GM21390 (cell line): ENCODE measurements around the gene FOXN4.

Experiments
- ATAC-seq: cut with Tn5 transposase; IDR thresholded peaks from one replicate; pipeline ENCODE4 v1.9.1; 2021; ENCODE audit not compliant: unreplicated experiment

FOXN4 gene

GRCh38 chr12:109307051-109307450, 2.0 kb downstream of the FOXN4 start:
- no peak for ATAC-seq

GRCh38 chr12:109305547-109305946, 3.5 kb downstream of the FOXN4 start:
- ATAC-seq = no peak

GRCh38 chr12:109304485-109304884, 4.6 kb downstream of the FOXN4 start:
- no peak for ATAC-seq

- ATAC-seq = no peak
Measured at GRCh38 chr12:109302770-109303169, 6.3 kb downstream of the FOXN4 start.

GRCh38 chr12:109302358-109302757, 6.7 kb downstream of the FOXN4 start:
- ATAC-seq = no peak

GRCh38 chr12:109301643-109302168, 7.4 kb downstream of the FOXN4 start:
- ATAC-seq = no peak

- no peak for ATAC-seq
Measured at GRCh38 chr12:109299849-109300248, 9.2 kb downstream of the FOXN4 start.

- no peak for ATAC-seq
Measured at GRCh38 chr12:109296431-109296830, 12.7 kb downstream of the FOXN4 start.

GRCh38 chr12:109295764-109296425, 13.2 kb downstream of the FOXN4 start:
- ATAC-seq = no peak

GRCh38 chr12:109294286-109294796, 14.7 kb downstream of the FOXN4 start:
- ATAC-seq = no peak

GRCh38 chr12:109293106-109293505, 16.0 kb downstream of the FOXN4 start:
- no peak for ATAC-seq

- ATAC-seq = no peak
Measured at GRCh38 chr12:109292342-109292711, 16.8 kb downstream of the FOXN4 start.

- no peak for ATAC-seq
Measured at GRCh38 chr12:109291521-109292341, 17.4 kb downstream of the FOXN4 start.

- ATAC-seq = no peak
Measured at GRCh38 chr12:109291117-109291516, 18.0 kb downstream of the FOXN4 start.

- ATAC-seq = no peak
Measured at GRCh38 chr12:109290061-109290460, 19.0 kb downstream of the FOXN4 start.

GRCh38 chr12:109289551-109289950, 19.5 kb downstream of the FOXN4 start:
- no peak for ATAC-seq

- no peak for ATAC-seq
Measured at GRCh38 chr12:109289004-109289403, 20.1 kb downstream of the FOXN4 start.

GRCh38 chr12:109288571-109288970, 20.5 kb downstream of the FOXN4 start:
- no peak for ATAC-seq

GRCh38 chr12:109287811-109288469, 21.1 kb downstream of the FOXN4 start:
- no peak for ATAC-seq

- no peak for ATAC-seq
Measured at GRCh38 chr12:109287181-109287580, 21.9 kb downstream of the FOXN4 start.

- no peak for ATAC-seq
Measured at GRCh38 chr12:109286652-109287051, 22.4 kb downstream of the FOXN4 start.

- no peak for ATAC-seq
Measured at GRCh38 chr12:109286252-109286651, 22.8 kb downstream of the FOXN4 start.
